Measurements from ENCODE around the gene PCED1B.
"Not testable (repeated sequence)": the region's sequence is repeated elsewhere in the genome, so short reads cannot be mapped to it uniquely, and the experiment has no call there.

The PCED1B gene

DNA sequence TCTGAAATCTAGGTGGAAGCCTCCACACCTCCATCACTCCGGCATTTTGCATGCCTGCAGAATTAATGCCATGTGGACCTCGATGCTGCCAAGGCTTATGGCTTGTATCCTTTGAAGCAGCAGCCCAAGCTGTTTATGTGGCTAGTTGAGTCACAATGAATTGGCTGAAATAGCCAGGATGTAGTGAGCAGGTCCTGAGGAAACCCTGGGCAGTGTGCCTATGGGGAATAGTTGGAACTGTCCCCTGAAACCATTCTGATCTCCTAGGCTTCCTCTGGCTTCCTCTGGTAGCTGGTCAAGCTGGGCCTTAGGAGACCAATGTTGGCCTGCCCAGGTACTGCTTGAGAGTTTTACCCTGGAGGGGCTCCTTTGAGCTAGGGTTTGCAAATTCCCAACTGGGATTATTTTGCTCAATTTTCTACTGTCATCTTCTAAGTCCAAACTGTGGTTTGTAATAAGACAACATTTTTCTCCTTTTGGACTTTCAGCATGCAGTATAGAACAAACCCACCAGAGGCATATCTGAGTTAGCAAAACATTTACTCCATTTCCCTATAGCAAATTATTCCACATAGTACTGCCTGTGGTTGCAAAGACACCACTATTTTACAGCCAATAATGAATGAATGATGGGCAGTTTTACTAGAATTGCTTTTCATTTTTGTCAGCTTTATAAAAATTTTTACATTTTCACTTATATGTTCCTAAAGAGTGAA, 85.5 kb downstream of the PCED1B start:
- DNase-seq (ENCODE audit: low spot score) = peak; percentile 80

DNA sequence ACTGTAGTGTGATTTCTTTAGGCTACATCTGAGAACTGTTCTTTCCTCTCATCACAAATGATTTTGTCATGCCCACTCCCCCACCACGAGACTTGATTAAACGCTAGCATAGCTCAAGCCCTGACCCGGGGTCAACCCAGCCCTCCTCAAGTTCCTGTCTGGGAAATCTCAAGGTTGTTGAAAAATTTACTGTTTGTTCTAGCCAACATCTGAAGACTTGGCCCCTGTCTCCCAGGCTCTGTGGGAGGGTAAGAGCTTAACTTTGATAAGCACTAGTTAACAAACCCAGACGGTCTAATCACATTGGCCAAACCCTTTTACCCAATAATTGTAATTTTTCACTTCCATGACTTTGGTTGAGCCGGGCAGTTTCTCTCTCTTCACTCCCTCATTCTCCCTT, 86.5 kb downstream of the PCED1B start:
- no peak for DNase-seq (ENCODE audit: low spot score)

GRCh38 chr12:47166365-47166764, 86.9 kb downstream of the PCED1B start:
- no peak for DNase-seq (ENCODE audit: low spot score)

DNA sequence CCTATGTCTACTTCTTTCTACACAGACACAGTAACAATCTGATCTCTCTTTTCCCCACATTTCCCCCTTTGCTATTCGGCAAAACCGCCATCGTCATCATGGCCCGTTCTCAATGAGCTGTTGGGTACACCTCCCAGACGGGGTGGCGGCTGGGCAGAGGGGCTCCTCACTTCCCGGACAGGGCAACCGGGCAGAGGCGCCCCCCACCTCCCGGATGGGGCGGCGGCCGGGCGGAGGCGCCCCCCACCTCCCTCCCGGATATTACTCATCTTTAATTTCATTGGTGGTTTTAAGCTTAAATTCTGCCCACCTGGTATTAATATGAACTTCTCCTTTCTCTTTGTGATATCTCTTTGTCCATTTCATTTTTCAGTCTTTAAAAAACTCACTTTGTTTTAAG, 90.9 kb downstream of the PCED1B start:
- DNase-seq (ENCODE audit: low spot score) = not testable (repeated sequence)

DNA sequence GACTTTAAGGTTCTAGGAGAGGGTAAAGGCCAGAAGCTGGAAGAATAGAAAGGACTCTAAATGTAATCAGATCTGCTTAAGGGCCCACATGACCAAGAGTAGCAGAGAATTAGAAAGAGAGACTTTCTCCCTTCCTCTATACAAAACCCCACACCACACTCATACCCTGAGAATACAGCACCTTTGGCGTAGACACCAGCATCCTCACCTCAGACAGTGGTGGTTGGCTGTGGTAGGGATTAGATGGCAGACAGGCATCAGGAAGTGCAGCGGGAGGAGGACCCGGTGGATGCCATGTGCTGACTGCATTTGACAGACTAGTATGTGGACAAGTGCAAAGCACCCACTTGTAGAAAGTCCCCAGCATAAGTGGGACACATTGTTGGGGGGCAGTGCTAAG, 98.6 kb downstream of the PCED1B start:
- no peak for DNase-seq (ENCODE audit: low spot score)

- not testable (repeated sequence) for DNase-seq (ENCODE audit: low spot score)
These were observed 102.9 kb downstream of the PCED1B start for GRCh38 chr12:47182164-47182938.

- DNase-seq (ENCODE audit: low spot score) = no peak
These were observed 104.8 kb downstream of the PCED1B start for GRCh38 chr12:47184229-47184628.

DNA sequence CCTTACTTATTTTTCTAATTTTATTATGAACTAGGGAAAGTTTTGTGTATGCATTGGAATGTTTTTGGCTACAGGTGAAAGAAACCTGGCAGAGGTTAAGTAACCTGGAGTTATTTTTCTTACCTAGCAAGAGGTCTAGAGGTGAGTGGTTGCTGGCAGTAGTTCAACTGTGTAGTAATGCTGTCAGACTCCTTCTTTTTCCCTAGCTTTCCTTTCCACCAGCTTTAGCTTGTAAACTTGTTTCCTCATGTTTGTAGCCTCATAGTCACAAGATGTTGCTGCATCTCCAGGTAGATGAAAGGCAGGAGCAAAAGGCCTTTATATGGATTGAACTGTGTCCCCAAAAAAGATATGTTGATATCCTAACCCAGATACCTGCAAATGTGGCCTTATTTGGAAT, 105.4 kb downstream of the PCED1B start:
- DNase-seq (ENCODE audit: low spot score) = no peak

DNA sequence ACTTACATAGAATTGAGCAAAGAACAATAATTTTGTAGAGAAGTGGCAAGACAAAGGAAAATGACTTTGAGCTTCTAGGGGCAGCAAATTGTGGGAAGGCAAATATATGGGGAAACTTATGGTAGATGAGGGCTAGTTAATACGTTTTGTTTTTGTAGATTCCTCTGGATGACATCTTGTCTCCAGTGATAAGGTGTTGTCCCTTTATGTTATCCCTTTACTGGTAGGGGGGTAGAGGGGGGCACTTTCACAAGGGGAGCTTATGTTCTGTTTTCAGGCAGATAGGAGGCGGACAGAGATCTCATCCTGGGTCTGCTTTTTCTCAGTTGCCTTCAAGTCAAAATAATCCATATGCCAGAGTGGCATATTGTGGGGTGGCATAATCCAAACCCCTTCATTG, 106.8 kb downstream of the PCED1B start:
- no peak for DNase-seq (ENCODE audit: low spot score)

GRCh38 chr12:47188576-47189441, 109.4 kb downstream of the PCED1B start:
- peak; percentile 56 for DNase-seq (ENCODE audit: low spot score)

DNA sequence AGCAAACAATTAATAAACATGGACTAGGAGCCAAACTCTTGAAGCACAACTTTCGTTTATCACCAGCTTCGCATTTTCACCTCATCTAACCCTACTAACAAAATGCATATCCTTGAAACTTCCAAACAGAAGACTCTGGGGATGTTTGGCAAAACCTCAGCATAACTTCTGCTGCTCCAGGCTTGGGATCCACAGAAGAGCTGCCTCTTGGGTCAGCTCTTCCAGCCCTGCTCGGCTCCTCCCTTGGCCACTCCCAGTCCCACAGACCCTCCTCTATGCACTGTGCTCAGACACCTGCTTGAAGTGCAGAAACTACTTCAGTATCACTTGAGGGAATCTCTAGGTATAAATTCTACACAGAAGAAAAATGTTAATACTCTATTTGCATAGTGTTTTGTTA, 110.3 kb downstream of the PCED1B start:
- DNase-seq (ENCODE audit: low spot score) = no peak

DNA sequence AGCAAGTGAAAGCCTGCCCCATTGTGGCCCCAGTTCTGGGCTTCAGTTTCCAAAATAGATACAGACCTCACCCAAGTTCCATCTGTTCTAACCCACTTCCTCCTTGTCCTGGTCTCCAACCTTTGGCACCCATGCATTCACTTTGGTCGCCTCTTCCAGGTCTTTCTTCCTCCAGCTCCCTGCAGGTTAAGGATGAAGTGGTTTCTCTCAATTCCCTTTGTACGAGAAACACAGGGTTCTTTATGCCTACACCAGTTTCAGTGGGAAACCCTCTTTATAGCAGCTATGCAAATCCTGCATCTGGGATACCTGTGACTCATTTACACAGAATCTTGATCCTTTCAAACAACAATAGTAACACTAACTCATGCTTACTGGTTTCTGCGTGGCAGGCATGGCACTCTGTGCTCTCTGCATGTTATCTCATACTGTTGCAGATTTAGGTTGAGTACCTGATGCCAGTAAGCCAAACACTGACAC, 110.9 kb downstream of the PCED1B start:
- no peak for DNase-seq (ENCODE audit: low spot score)

- DNase-seq (ENCODE audit: low spot score) = no peak
These were observed 111.5 kb downstream of the PCED1B start for GRCh38 chr12:47190905-47191304.

DNA sequence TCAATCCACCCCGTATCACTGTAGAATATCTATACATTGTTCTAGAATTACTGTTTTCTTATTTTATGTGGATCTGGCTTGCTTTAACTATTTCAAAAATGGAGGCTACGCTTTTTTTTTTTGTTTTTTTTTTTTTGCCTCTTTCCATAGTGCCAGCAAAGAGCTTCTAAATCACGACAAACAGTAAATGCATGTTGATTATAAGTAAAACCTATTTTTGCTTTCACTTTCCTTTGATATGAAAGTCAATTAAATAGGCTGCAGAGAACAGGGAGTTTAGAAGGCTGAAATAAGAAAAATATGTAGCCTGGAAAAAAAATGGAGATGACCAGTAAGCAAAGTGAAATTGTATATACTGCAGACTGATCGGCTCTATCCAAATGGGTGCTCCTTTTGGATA, 112.6 kb downstream of the PCED1B start:
- no peak for DNase-seq (ENCODE audit: low spot score)

DNA sequence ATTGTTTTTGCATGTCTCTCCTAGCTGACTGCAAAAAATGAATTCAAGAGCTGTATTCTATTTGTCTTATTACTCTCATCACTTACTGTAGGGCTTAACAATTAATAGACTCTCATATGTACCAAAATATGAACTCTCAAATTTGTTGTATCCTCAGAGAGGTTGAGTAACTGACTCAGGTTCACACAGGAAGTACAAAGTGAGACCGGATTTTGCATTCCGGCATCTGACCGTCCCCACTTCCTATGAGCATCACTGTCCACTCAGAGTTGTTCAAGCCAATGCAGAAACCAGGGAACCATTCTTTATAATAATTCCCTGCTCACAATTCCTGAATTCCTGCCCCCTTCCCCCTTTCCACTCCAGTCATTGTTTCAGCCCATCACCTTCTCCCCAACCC, 113.6 kb downstream of the PCED1B start:
- no peak for DNase-seq (ENCODE audit: low spot score)

- DNase-seq (ENCODE audit: low spot score) = no peak
These were observed 115.1 kb downstream of the PCED1B start for GRCh38 chr12:47194501-47194900.

DNA sequence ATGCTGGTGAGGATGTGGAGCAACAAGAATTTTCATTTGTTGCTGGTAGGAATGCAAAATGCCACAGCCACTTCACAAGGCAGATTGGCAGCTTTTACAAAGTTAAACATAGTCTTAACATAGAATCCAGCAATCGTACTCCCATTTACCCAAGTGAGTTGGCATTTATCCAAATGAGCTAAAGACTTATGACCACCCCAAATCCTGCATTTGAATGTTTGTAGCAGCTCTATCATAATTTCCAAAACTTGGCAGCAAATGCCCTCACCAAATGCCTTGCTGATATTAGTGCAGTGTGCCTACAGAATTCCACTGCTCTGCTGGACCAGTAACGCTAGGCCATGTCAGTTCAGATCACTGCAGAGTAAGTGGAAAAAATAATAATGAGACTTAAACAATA, 121.0 kb downstream of the PCED1B start:
- DNase-seq (ENCODE audit: low spot score) = no peak

GRCh38 chr12:47201190-47201589, 121.8 kb downstream of the PCED1B start:
- DNase-seq (ENCODE audit: low spot score) = not testable (repeated sequence)

DNA sequence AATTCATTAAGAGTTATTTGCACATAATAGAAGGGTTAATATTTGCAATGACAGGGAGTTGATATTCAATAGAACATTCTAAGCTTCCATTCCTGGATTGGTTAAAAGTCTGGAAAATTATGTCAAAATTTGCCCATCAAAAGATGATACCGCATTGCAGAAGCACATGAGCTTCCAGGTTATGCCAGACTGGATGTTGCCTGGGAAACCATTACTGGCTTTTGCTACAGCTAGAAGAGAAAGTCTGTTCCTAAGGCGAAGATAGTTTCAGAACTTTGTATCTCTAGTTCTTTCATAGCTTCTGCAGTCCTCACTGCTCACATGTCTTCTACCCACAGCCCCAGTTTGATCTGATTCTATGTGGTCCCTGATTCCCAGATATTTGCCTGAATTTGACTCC, 122.8 kb downstream of the PCED1B start:
- no peak for DNase-seq (ENCODE audit: low spot score)

DNA sequence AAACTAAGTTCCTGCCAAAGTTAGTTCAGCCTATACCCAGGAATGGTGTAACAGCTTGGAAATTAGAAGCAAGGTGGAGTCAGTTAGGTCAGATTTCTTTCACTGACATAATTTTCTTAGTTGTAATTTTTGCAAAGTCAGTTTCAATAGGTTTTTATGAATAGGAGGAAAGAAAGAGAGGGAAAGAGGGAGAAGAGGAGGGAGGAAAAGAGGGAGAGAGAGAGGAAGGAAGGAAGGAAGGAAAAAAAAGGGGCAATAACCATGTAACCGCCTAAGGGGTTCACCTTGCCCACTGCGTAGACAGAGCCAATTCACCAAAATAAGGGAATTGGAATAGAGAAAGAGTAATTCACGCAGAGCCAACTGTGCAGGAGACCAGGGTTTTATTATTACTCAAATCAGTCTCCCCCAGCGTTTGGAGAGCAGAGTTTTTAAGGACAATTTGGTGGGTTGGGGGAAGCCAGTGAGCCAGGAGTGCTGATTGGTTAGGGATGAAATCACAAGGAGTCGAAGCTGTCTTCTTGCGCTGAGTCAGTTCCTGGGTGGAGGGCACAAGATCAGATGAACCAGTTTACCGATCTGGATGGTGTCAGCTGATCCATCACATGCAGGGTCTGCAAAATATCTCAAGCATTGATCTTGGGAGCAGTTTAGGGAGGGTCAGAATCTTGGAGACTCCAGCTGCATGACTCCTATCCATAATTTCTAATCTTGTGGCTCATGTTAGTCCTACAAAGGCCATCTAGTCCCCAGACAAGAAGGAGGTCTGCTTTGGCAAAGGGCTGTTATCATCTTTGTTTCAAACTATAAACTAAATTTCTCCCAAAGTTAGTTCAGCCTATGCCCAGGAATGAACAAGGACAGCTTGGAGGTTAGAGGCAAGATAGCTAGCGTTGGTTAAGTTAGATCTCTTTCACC, 126.4 kb downstream of the PCED1B start:
- no peak for DNase-seq (ENCODE audit: low spot score)

Measured in GM03348 (cell line).